ENCODE measurements around the gene ZFAND4.

Gene ZFAND4

GRCh38 chr10:45566415-45566814, 106.2 kb downstream of the ZFAND4 start:
- H3K4me1 Mint-ChIP-seq (ENCODE audit: low read depth): peaks cover 14% of the 10 kb centered on the region
- DNase-seq (ENCODE audit: low spot score): no peak
- peaks cover 4% of the 10 kb centered on the region for H3K27me3 Mint-ChIP-seq (ENCODE audit: low read depth)
- H3K4me3 Mint-ChIP-seq: no peak overlapping the region
- no peaks in the 10 kb centered on the region for H3K9me3 Mint-ChIP-seq
- H3K27ac Mint-ChIP-seq: no peak overlapping the region
- no peaks in the 10 kb centered on the region for H3K36me3 Mint-ChIP-seq (ENCODE audit: low read depth)
